Parietal lobe (tissue), 1 donor: ENCODE measurements around the gene MAP3K8. TPM values are rescaled to one million over a fixed set of nuclear protein-coding genes. Genes with fewer than 3 reads are reported as not detected.

Source experiments
- total RNA-seq: library from RNA; depleted of rRNA; stranded (reverse); fragments of >200 nt; gene quantifications from one replicate; pipeline ENCODE4 v1.2.3, GENCODE V29; 2014

MAP3K8 gene
- total RNA-seq: 6.3 TPM

DNA sequence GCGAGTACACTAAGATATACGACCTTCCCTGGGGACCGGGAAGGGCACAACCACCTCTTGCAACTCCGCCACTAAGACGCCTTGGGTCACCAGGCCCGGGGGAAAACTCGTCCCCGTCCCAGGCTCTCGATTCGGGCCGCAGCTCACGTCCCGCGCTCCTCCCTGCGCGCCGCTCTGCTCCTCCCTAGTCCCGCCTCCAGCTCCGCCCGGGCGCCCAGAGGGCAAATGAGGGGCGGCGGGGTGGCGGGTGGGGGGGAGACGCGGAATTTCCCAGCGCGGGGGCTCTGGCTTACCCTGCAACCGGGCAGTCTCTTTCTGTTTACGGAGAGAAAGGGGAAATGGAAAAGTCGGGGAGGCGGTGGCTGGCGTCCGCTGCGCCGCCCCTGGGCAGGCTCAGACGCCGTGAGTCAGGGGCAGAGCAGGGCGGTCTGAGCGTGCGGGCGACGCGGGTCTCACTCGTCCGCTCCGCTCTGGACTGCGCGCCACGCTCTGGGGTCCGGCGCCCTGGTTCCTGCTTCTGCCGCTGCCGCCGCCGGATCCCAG is at the start of gene MAP3K8:
TSS of gene MAP3K8 (plus strand) at position 455 of the 543 bp plus-strand sequence. CDS start 4,755 bp downstream, outside the sequence.

Other genes starting within 250 kb of the MAP3K8 start
- 38.5 TPM for gene MTPAP, start 84.9 kb upstream of the MAP3K8 start, total RNA-seq
- gene LYZL2, start 195.6 kb downstream of the MAP3K8 start, total RNA-seq: not detected